K562 (cell line): ENCODE measurements around the gene PRSS48. TPM values are rescaled to one million over a fixed set of nuclear protein-coding genes. Genes with fewer than 3 reads are reported as not detected.

Experiments
- ATAC-seq: fragments of 200-7000 bp; cut with Tn5 transposase; 3 replicates; pipeline ENCODE4 v1.9.1; 2020; ENCODE audit warnings: moderate library complexity
- BruUV-seq: library from RNA; stranded (reverse); fragments of 400-500 nt; replicated peaks from 2 replicates; lab custom pipeline; 2021; lab: Mats Ljungman, UMichigan
- CTCF ChIA-PET: fragments of 300-600 bp; formaldehyde crosslinking; extraction: SDS; loops from one replicate; lab custom pipeline; 2021; ENCODE audit warnings: low intra/inter-chr PET ratio; lab: Yijun Ruan, JAX
- POLR2A ChIA-PET: fragments of 300-600, 350-650 bp; sonication (Branson Sonifier 250); formaldehyde crosslinking; extraction: SDS; loops from one replicate; lab custom pipeline; 2021; ENCODE audit warnings: antibody characterized with exemption, inconsistent platforms; lab: Yijun Ruan, JAX
- DNase-seq, 4 experiments: peaks; one replicate each; pipeline versions ENCODE4 v3.0.0 to v3.0.0-alpha.2; 2011 to 2018; ENCODE audit warnings: low spot score in 3 of 4, mixed read lengths in 3 of 4; ENCODE audit errors: extremely low read depth in 1 of 4
- FAIRE-seq: peaks from 2 replicates; lab custom pipeline; 2011; peaks lifted over from hg19 to GRCh38; lab: Jason Lieb, UNC
- H2AFZ ChIP-seq: 2 replicates; pipeline ENCODE4 v1.6.0; 2011; ENCODE audit warnings: low read depth, low read length, control low read depth, inconsistent platforms
- H3K27ac ChIP-seq: fragments of 200-600 bp; 3 replicates; pipeline ENCODE4 v1.8.0; 2011; ENCODE audit warnings: low read depth, mild to moderate bottlenecking, control low read depth, inconsistent platforms, low read length, moderate library complexity, mixed read lengths; ENCODE audit errors: extremely low read depth
- H3K27me3 ChIP-seq, 2 experiments: fragments of 300-600 bp in 1 of 2; 2 replicates in 1 of 2; 3 replicates in 1 of 2; pipeline versions ENCODE4 v1.6.0 to v1.8.0; 2011; ENCODE audit warnings: inconsistent platforms in 2 of 2, low read length in 2 of 2, mild to moderate bottlenecking in 1 of 2, mixed read lengths in 1 of 2, moderate library complexity in 1 of 2; ENCODE audit not compliant: control insufficient read depth in 2 of 2, insufficient read depth in 2 of 2
- H3K36me3 ChIP-seq: fragments of 300-600 bp; 3 replicates; pipeline ENCODE4 v1.8.0; 2011; ENCODE audit warnings: mild to moderate bottlenecking, low read length, inconsistent platforms; ENCODE audit not compliant: control insufficient read depth, insufficient read depth
- H3K4me1 ChIP-seq, 2 experiments: fragments of 200-600 bp in 1 of 2; replicated peaks in 1 of 2; 2 replicates in 1 of 2; 3 replicates in 1 of 2; pipeline versions ENCODE4 v1.5.1 to v1.8.0; 2011; ENCODE audit warnings: inconsistent platforms in 2 of 2, low read length in 2 of 2, mild to moderate bottlenecking in 1 of 2, mixed read lengths in 1 of 2, moderate library complexity in 1 of 2; ENCODE audit not compliant: control insufficient read depth in 2 of 2, insufficient read depth in 2 of 2
- H3K4me2 ChIP-seq: 2 replicates; pipeline ENCODE4 v1.6.1; 2011; ENCODE audit warnings: low read length, control low read depth, inconsistent platforms, mixed read lengths; ENCODE audit not compliant: insufficient read depth
- H3K4me3 ChIP-seq: fragments of 200-600 bp; sonication (generic), shearing (Covaris generic); 2 replicates; pipeline ENCODE4 v1.5.1; 2016; ENCODE audit warnings: control low read depth, inconsistent platforms
- H3K79me2 ChIP-seq: fragments of 200-600 bp; 3 replicates; pipeline ENCODE4 v1.8.0; 2011; ENCODE audit warnings: low read length, inconsistent platforms; ENCODE audit not compliant: control insufficient read depth, insufficient read depth
- H3K9ac ChIP-seq, 2 experiments: 2 replicates each; pipeline versions ENCODE4 v1.6.0 to v1.6.1; 2011; ENCODE audit warnings: low read depth in 2 of 2, low read length in 2 of 2, control low read depth in 1 of 2, inconsistent platforms in 1 of 2, mild to moderate bottlenecking in 1 of 2, mixed read lengths in 1 of 2; ENCODE audit not compliant: insufficient read depth in 1 of 2
- H3K9me1 ChIP-seq: one replicate; pipeline ENCODE4 v1.6.0; 2011; ENCODE audit warnings: inconsistent platforms, mild to moderate bottlenecking, low read length, moderate library complexity; ENCODE audit not compliant: control insufficient read depth, insufficient read depth
- H3K9me3 ChIP-seq: replicated peaks from 2 replicates; pipeline ENCODE4 v1.5.1; 2011; ENCODE audit warnings: low read depth, low read length, inconsistent platforms; ENCODE audit not compliant: control insufficient read depth, insufficient read depth
- H4K20me1 ChIP-seq: replicated peaks from 2 replicates; pipeline ENCODE4 v1.6.1; 2011; ENCODE audit warnings: low read length, inconsistent platforms, mixed read lengths; ENCODE audit not compliant: control insufficient read depth, insufficient read depth
- CHD2 ChIP-seq: IDR thresholded peaks from 2 replicates; pipeline ENCODE4 v1.6.1; 2011; ENCODE audit warnings: low read depth, low read length
- MCM7 ChIP-seq, 2 experiments: fragments of 450-650 bp; IDR thresholded peaks; 2 replicates each; pipeline ENCODE4 v1.6.1; 2016 to 2018
- NCOR1 ChIP-seq: fragments of 450-650 bp; IDR thresholded peaks from 2 replicates; pipeline ENCODE4 v1.6.1; 2016; ENCODE audit warnings: mild to moderate bottlenecking, moderate library complexity
- PURB ChIP-seq: sonication (generic); formaldehyde crosslinking; IDR thresholded peaks from 2 replicates; pipeline ENCODE4 v1.9.0; 2021; ENCODE audit warnings: low read depth, mild to moderate bottlenecking, missing genetic modification reagents
- RBBP5 ChIP-seq: fragments of 200-600 bp; sonication (generic); IDR thresholded peaks from 2 replicates; pipeline ENCODE4 v1.6.1; 2012; ENCODE audit warnings: borderline replicate concordance, mild to moderate bottlenecking, low read length, control low read depth, inconsistent platforms; ENCODE audit not compliant: insufficient read depth, poor library complexity, severe bottlenecking
- SMARCA4 ChIP-seq: fragments of 450-650 bp; IDR thresholded peaks from 2 replicates; pipeline ENCODE4 v1.6.1; 2016
- WGBS: fragments of 100-300 bp; shearing (Covaris generic); methylation state at CpG from one replicate; pipeline ENCODE4 v1.1.6; 2016; ENCODE audit warnings: low coverage, mixed read lengths; ENCODE audit not compliant: insufficient coverage; ENCODE audit errors: missing lambda C conversion rate; 5-methylcytosine and 5-hydroxymethylcytosine counted together
- in situ Hi-C: fragments of 300-500 bp; cut with MboI; formaldehyde crosslinking; loops from 4 replicates; pipeline ENCODE4 v1.15.0; 2018; ENCODE audit warnings: inconsistent platforms, mixed read lengths
- intact Hi-C: fragments of 100-400 bp; cut with micrococcal nuclease; formaldehyde crosslinking; loops from 2 replicates; pipeline ENCODE4 v1.14.2; 2022
- polyA plus RNA-seq, 8 experiments: library from polyadenylated mRNA; depleted of rRNA in 4 of 8; stranded (reverse) in 5 of 8; unstranded in 3 of 8; fragments of >200 nt; fragmentation: Nextera tagmentation in 2 of 8; fragmentation: Illumina TruSeq in 1 of 8; extraction: Ambion mirVana in 2 of 8; extraction: Trizol in 1 of 8; gene quantifications; 2 replicates each; pipeline versions ENCODE4 v1.2.1 to v1.2.3, GENCODE V29; 2011 to 2014; ENCODE audit warnings: inconsistent platforms in 1 of 8, missing spikeins in 1 of 8
- small RNA-seq: library from RNA; depleted of rRNA; stranded (forward); fragments of <200 nt; gene quantifications from one replicate; pipeline ENCODE3, GENCODE V24; 2014
- total RNA-seq, 7 experiments: library from RNA; depleted of rRNA in 6 of 7; stranded (reverse); fragments of >200 nt in 6 of 7; fragmentation: Illumina TruSeq in 2 of 7; extraction: Trizol in 2 of 7; gene quantifications; 2 replicates each; pipeline versions ENCODE4 v1.2.1 to v1.2.3, GENCODE V29; 2011 to 2021; ENCODE audit warnings: low replicate concordance in 1 of 7
- TF ChIP-seq, protein P1 (sequence below): fragments of 250-450 bp; sonication (Bioruptor Pico); IDR thresholded peaks from 2 replicates; pipeline ENCODE4 v1.5.0; 2021; ENCODE audit warnings: mild to moderate bottlenecking, borderline replicate concordance
- TF ChIP-seq, protein P2 (sequence below): fragments of 250-450 bp; sonication (Bioruptor Pico); IDR thresholded peaks from 2 replicates; pipeline ENCODE4 v1.8.0; 2022; ENCODE audit warnings: moderate library complexity, mild to moderate bottlenecking, inconsistent platforms

The PRSS48 gene
- total and polyA plus RNA-seq, 9 of the 15 experiments (the other 6 are each of a cell fraction or from before 2014, with no cell fraction given): not detected

DNA sequence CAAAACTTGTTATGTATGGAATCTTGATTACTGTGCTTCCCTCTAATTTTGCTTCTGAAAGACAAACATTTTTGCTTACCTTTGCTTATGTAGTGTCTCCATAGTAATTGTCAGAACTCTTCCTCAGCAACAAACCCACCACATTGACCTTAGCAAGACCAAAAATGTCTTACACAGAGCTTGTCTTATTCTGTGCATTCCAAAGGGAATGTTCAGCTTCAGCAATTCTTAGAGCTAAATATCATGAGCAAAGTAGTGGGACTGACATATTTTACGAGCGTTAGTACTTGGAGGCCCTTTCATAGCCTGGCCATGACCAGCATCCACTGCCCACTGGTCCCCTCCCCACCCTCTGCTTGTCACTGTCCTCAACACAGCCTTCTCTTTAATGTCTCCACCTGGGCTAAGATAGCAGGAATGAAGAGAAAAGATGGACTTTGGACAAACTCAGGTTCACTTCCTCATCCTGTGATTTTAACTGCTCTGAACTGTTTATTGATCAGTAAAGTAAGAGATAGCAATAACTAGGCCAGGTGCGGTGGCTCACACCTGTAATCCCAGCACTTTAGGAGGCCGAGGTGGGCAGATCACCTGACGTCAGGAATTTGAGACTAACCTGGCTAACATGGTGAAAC lies 63.9 kb downstream of the PRSS48 start:
- no peak for DNase-seq
- no peak overlapping the region for H3K9ac ChIP-seq
- H3K79me2 ChIP-seq: no peaks in the 10 kb centered on the region
- no peaks in the 10 kb centered on the region for H3K9me1 ChIP-seq
- H3K27ac ChIP-seq: no peak overlapping the region
- no peaks in the 10 kb centered on the region for H3K9me3 ChIP-seq
- 0% methylated on average over 5 of the region's 5 CpGs for WGBS
- no peaks in the 10 kb centered on the region for H3K36me3 ChIP-seq
- no peak overlapping the region for H2AFZ ChIP-seq
- H3K4me2 ChIP-seq: no peak overlapping the region
- no peak for ATAC-seq
- TF ChIP-seq, protein P1, sequence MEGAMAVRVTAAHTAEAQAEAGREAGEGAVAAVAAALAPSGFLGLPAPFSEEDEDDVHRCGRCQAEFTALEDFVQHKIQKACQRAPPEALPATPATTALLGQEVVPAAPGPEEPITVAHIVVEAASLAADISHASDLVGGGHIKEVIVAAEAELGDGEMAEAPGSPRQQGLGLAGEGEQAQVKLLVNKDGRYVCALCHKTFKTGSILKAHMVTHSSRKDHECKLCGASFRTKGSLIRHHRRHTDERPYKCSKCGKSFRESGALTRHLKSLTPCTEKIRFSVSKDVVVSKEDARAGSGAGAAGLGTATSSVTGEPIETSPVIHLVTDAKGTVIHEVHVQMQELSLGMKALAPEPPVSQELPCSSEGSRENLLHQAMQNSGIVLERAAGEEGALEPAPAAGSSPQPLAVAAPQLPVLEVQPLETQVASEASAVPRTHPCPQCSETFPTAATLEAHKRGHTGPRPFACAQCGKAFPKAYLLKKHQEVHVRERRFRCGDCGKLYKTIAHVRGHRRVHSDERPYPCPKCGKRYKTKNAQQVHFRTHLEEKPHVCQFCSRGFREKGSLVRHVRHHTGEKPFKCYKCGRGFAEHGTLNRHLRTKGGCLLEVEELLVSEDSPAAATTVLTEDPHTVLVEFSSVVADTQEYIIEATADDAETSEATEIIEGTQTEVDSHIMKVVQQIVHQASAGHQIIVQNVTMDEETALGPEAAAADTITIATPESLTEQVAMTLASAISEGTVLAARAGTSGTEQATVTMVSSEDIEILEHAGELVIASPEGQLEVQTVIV: no peak
- TF ChIP-seq, protein P2, sequence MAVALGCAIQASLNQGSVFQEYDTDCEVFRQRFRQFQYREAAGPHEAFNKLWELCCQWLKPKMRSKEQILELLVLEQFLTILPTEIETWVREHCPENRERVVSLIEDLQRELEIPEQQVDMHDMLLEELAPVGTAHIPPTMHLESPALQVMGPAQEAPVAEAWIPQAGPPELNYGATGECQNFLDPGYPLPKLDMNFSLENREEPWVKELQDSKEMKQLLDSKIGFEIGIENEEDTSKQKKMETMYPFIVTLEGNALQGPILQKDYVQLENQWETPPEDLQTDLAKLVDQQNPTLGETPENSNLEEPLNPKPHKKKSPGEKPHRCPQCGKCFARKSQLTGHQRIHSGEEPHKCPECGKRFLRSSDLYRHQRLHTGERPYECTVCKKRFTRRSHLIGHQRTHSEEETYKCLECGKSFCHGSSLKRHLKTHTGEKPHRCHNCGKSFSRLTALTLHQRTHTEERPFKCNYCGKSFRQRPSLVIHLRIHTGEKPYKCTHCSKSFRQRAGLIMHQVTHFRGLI (CRISPR knock-in tag): no peak
- TF ChIP-seq CHD2: no peak
- TF ChIP-seq RBBP5: no peak
- no peak for TF ChIP-seq PURB (CRISPR knock-in tag)
- no peak for TF ChIP-seq MCM7 (IDR thresholded peaks at IDR 0.05)
- TF ChIP-seq SMARCA4: no peak
- TF ChIP-seq NCOR1: no peak
- no peaks in the 10 kb centered on the region; a peak in 2 of 5 replicates for H3K27me3 ChIP-seq
- POLR2A ChIA-PET: no interaction called here
- no peaks in the 10 kb centered on the region for H4K20me1 ChIP-seq
- in situ Hi-C loops: no loop called here
- intact Hi-C loops: no loop called here
- CTCF ChIA-PET: no interaction called here
- BruUV-seq: no TSS peak
- peak; percentile 26 for FAIRE-seq
- no peak overlapping the region for H3K4me3 ChIP-seq
- H3K4me1 ChIP-seq: no peaks in the 10 kb centered on the region

Small RNA genes lying within 50 kb of the gene (small RNA-seq; reads per million reads assigned to genes)
- gene AC104819.2: not detected
- gene RNU6-1282P: not detected

Other genes starting within 250 kb of the PRSS48 start
- gene RPS3A, start 177.5 kb upstream of the PRSS48 start, total RNA-seq (2014; rRNA removed): 1,793 and 2,102 TPM in 2 replicates
- 3,891 and 4,298 TPM in 2 replicates for gene RPS3A, start 177.5 kb upstream of the PRSS48 start, total RNA-seq (2014; rRNA removed; fragmentation: Illumina TruSeq; extraction: Trizol)
- 2,923 and 3,036 TPM in 2 replicates for gene RPS3A, start 177.5 kb upstream of the PRSS48 start, total RNA-seq (2015; rRNA removed; fragmentation: Illumina TruSeq; extraction: Trizol)
- gene RPS3A, start 177.5 kb upstream of the PRSS48 start, total RNA-seq (2021): 2,407 and 2,649 TPM in 2 replicates
- 4,895 and 5,488 TPM in 2 replicates for gene RPS3A, start 177.5 kb upstream of the PRSS48 start, polyA plus RNA-seq (2011; rRNA removed)
- 2,678 and 2,756 TPM in 2 replicates for gene RPS3A, start 177.5 kb upstream of the PRSS48 start, polyA plus RNA-seq (2014; fragmentation: Illumina TruSeq; extraction: Trizol)
- gene RPS3A, start 177.5 kb upstream of the PRSS48 start, polyA plus RNA-seq (2014; fragmentation: Nextera tagmentation; extraction: Ambion mirVana): 1,000 to 10,000 TPM; 3,558 to 3,768 TPM
- 2,761 and 3,554 TPM in 2 replicates for gene RPS3A, start 177.5 kb upstream of the PRSS48 start, polyA plus RNA-seq (2014; rRNA removed)
- not detected in 2 replicates for gene SH3D19, start 48.4 kb downstream of the PRSS48 start, total RNA-seq (2014; rRNA removed)
- not detected in 2 replicates for gene SH3D19, start 48.4 kb downstream of the PRSS48 start, total RNA-seq (2014; rRNA removed; fragmentation: Illumina TruSeq; extraction: Trizol)
- not detected in 2 replicates for gene SH3D19, start 48.4 kb downstream of the PRSS48 start, total RNA-seq (2015; rRNA removed; fragmentation: Illumina TruSeq; extraction: Trizol)
- gene SH3D19, start 48.4 kb downstream of the PRSS48 start, total RNA-seq (2021): 0.42 and 0.47 TPM in 2 replicates
- not detected in 2 replicates for gene SH3D19, start 48.4 kb downstream of the PRSS48 start, polyA plus RNA-seq (2011; rRNA removed)
- gene SH3D19, start 48.4 kb downstream of the PRSS48 start, polyA plus RNA-seq (2014; fragmentation: Illumina TruSeq; extraction: Trizol): not detected in 2 replicates
- 1 to 10 TPM; 1.1 to 2.2 TPM for gene SH3D19, start 48.4 kb downstream of the PRSS48 start, polyA plus RNA-seq (2014; fragmentation: Nextera tagmentation; extraction: Ambion mirVana)
- gene SH3D19, start 48.4 kb downstream of the PRSS48 start, polyA plus RNA-seq (2014; rRNA removed): not detected in 2 replicates
- gene FHIP1A, start 132.0 kb downstream of the PRSS48 start, total RNA-seq (2014; rRNA removed): 0.95 TPM in 1 of 2 replicates, not detected in the other
- 0.04 TPM in 1 of 2 replicates, not detected in the other for gene FHIP1A, start 132.0 kb downstream of the PRSS48 start, total RNA-seq (2014; rRNA removed; fragmentation: Illumina TruSeq; extraction: Trizol)
- gene FHIP1A, start 132.0 kb downstream of the PRSS48 start, total RNA-seq (2015; rRNA removed; fragmentation: Illumina TruSeq; extraction: Trizol): not detected in 2 replicates
- 0.04 TPM in 2 replicates for gene FHIP1A, start 132.0 kb downstream of the PRSS48 start, total RNA-seq (2021)
- 0.03 TPM in 2 replicates for gene FHIP1A, start 132.0 kb downstream of the PRSS48 start, polyA plus RNA-seq (2011; rRNA removed)
- gene FHIP1A, start 132.0 kb downstream of the PRSS48 start, polyA plus RNA-seq (2014; fragmentation: Illumina TruSeq; extraction: Trizol): not detected in 2 replicates
- gene FHIP1A, start 132.0 kb downstream of the PRSS48 start, polyA plus RNA-seq (2014; fragmentation: Nextera tagmentation; extraction: Ambion mirVana): not detected
- gene FHIP1A, start 132.0 kb downstream of the PRSS48 start, polyA plus RNA-seq (2014; rRNA removed): 0.01 TPM in 1 of 2 replicates, not detected in the other